SJCRH30 (cell line): ENCODE data around the gene MISP. TPM values are rescaled to one million over a fixed set of nuclear protein-coding genes. Genes with fewer than 3 reads are reported as not detected.
"Not testable (repeated sequence)": the region's sequence is repeated elsewhere in the genome, so short reads cannot be mapped to it uniquely, and the experiment has no call there.

Experiments used
- DNase-seq, 2 experiments: peaks; one replicate each; pipeline ENCODE4 v3.0.0-alpha.2; 2015 to 2020
- H3K27ac ChIP-seq: fragments of 250-450 bp; sonication (Bioruptor Pico); 2 replicates; pipeline ENCODE4 v1.5.1; 2020; ENCODE audit warnings: mild to moderate bottlenecking, moderate library complexity
- H3K27me3 ChIP-seq: fragments of 250-450 bp; sonication (Bioruptor Pico); 2 replicates; pipeline ENCODE4 v1.5.1; 2020; ENCODE audit warnings: mild to moderate bottlenecking, moderate library complexity
- H3K36me3 ChIP-seq: fragments of 250-450 bp; sonication (Bioruptor Pico); 2 replicates; pipeline ENCODE4 v1.5.1; 2020; ENCODE audit warnings: mild to moderate bottlenecking, moderate library complexity
- H3K4me1 ChIP-seq: fragments of 250-450 bp; sonication (Bioruptor Pico); 2 replicates; pipeline ENCODE4 v1.5.1; 2020; ENCODE audit warnings: mild to moderate bottlenecking, moderate library complexity
- H3K4me3 ChIP-seq: fragments of 250-450 bp; sonication (Bioruptor Pico); 2 replicates; pipeline ENCODE4 v1.5.1; 2020; ENCODE audit warnings: mild to moderate bottlenecking, moderate library complexity
- H3K9me3 ChIP-seq: fragments of 250-450 bp; sonication (Bioruptor Pico); replicated peaks from 2 replicates; pipeline ENCODE4 v1.5.1; 2020; ENCODE audit warnings: mild to moderate bottlenecking, moderate library complexity
- total RNA-seq: library from RNA; depleted of rRNA; stranded (reverse); fragments of >200 nt; shearing (Covaris generic); gene quantifications from 2 replicates; pipeline ENCODE4 v1.2.3, GENCODE V29; 2014

Gene MISP
- total RNA-seq, 1 experiment from 2014 or later = 0.18 TPM

DNA sequence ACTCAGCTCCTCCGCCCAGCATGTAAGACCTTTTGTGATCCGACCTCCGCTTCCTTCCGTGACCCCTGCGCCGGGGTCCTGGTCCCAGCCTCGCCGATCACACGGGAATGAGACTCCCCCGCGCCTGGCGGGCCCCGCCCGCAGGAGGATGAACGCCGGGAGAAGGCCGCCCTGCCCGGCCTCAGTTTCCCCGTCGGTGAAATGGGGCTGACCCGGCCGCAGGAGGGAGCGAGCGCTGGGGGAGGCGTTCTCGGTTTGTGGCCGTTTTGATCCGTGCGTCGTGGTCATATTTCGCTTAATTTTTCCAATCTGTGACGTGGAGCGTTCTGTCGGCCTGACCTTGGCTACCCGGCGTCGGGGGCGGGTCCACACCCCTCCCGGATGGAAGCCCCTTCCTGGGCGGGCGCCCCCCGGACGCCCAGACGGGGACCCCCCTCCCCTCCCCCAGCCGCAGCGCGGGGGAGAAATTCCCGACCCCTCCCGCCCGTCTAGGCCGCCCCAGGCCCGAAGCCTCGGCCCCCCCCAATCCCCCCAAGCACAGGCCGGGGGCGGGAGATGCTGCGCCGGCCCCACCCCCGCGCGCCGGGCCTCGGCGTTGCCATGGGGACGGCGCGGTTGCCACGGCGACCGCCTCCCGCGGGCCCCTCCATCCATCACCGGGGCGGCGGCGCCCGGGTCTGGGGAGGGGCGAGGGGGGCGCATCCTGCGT is 31.1 kb upstream of the MISP start:
- Histone ChIP-seq H3K9me3 (no peaks in the 10 kb centered on the region; the same call in 1 of the 2 replicates), H3K4me3 (no peak overlapping the region), H3K27me3 (no peaks in the 10 kb centered on the region), H3K36me3 (no peaks in the 10 kb centered on the region), H3K4me1 (peaks cover 6% of the 10 kb centered on the region), H3K27ac (no peak overlapping the region)
- DNase-seq = no peak

DNA sequence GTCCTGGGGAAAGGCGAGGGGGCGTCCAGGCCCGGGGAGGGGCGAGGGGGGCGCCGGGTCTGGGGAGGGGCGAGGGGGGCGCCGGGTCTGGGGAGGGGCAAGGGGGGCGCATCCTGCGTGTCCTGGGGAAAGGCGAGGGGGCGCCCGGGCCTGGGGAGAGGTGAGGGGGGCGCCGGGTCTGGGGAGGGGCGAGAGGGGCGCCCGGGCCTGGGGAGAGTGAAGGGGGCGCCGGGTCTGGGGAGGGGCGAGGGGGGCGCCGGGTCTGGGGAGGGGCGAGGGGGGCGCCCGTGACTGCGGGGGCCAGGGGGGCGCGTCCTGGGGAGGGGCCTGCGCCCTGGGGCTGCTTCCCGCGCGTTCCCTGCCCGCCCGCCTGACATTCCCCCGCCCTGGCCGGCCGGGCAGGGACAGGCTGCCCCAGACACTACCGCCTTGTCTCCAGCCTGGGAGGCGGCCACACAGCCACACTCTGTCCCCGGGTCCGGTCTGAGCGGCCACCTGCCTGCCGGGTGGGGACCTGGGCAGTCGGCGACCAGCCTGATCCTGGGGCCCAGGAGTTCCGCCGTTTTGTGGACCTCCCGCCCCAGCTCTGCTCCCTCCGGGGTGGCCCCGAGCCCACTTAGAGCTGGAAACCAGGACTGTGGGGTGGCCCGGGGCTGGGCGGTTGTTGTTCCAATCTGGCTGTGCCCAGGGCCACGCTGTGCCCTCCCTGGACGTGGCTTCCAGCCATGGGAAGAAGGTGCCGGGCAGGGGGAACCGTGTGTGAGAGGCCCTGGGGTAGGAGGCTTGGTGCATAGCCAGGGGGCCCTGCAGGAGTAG is 30.4 kb upstream of the MISP start:
- DNase-seq = no peak
- Histone ChIP-seq H3K36me3 (no peaks in the 10 kb centered on the region), H3K27me3 (no peaks in the 10 kb centered on the region), H3K27ac (no peak overlapping the region), H3K4me3 (0 out of 2 replicates have a peak overlapping the region, but pooled peaks have one; percentile 9), H3K9me3 (no peaks in the 10 kb centered on the region; the same call in 1 of the 2 replicates), H3K4me1 (peaks cover 6% of the 10 kb centered on the region)

DNA sequence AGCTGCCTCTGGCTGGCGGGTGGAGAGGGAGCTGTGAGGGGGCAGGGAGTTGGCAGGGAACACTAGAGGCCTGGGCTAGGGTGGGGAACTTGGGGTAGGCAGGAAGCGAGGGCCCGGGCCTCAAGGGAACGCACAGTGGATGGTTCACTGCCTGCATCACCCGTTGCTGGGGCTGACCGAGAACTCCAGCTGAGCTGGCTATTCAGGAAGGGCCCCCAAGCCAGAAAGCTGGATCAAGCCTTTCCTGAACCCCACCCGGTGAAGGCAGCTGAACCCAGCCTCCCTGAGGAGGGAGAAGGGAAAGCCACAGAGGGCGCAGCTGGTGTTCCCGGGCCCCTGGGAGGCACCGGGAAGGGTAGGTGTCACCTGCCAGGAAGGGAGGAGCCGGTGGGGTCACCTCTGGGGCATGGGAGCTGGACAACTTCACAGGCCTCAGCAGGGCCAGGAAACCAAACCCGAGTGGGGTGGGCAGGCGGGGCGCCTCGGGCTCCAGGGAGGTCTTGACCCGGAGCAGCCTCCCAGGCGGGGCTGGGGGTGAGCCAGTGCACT is 28.3 kb upstream of the MISP start:
- Histone ChIP-seq H3K9me3 (no peaks in the 10 kb centered on the region), H3K36me3 (no peaks in the 10 kb centered on the region), H3K4me1 (peaks cover 6% of the 10 kb centered on the region), H3K27me3 (no peaks in the 10 kb centered on the region), H3K4me3 (no peak overlapping the region), H3K27ac (no peak overlapping the region)
- DNase-seq = no peak

DNA sequence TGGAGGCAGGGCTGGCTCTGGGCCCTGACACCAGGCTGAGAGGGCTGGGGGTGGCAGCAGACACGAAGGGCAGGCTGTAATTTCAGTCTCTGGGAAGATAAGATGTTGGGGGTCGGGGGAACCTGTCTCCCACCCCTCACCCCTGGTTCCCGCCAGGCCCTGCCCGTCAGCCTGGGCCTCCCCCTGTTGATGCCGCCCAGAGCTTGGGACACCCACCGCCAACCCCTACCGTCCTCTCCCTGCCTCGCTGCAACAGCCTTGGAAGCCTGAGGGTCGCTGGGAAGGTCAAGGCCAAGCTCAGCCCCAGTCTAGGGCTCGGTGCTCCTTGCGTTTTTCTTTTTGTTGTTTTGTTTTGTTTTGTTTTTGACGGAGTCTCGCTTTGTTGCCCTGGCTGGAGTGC is 27.7 kb upstream of the MISP start:
- peaks cover 5% of the 10 kb centered on the region for H3K4me1 ChIP-seq

DNA sequence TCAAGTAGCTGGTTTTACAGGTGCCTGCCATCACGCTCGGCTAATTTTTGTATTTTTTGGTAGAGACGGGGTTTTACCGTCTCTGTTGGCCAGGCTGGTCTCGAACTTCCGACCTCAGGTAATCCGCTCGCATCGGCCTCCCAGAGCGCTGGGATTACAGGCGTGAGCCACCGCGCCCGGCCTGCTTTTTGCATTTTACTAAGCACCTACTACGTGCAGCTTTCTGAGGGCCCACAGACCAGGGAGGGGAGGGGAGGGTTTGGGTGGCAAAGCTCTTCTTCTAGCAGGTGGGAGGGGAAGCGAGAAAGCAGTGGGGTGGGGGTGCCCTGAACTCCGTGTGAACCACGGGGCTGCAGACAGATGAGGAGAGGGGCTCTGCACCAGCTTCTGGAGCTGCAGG is 27.2 kb upstream of the MISP start:
- Histone ChIP-seq H3K27ac (no peak overlapping the region), H3K4me3 (no peak overlapping the region), H3K9me3 (no peaks in the 10 kb centered on the region), H3K27me3 (no peaks in the 10 kb centered on the region), H3K4me1 (no peaks in the 10 kb centered on the region; the same call in none of the 2 replicates), H3K36me3 (no peaks in the 10 kb centered on the region)
- DNase-seq = no peak

More for the DNA sequence above, 27.7 kb upstream of the MISP start:
- Histone ChIP-seq H3K9me3 (no peaks in the 10 kb centered on the region), H3K36me3 (no peaks in the 10 kb centered on the region), H3K27ac (no peak overlapping the region), H3K27me3 (no peaks in the 10 kb centered on the region), H3K4me3 (no peak overlapping the region)
- no peak for DNase-seq

DNA sequence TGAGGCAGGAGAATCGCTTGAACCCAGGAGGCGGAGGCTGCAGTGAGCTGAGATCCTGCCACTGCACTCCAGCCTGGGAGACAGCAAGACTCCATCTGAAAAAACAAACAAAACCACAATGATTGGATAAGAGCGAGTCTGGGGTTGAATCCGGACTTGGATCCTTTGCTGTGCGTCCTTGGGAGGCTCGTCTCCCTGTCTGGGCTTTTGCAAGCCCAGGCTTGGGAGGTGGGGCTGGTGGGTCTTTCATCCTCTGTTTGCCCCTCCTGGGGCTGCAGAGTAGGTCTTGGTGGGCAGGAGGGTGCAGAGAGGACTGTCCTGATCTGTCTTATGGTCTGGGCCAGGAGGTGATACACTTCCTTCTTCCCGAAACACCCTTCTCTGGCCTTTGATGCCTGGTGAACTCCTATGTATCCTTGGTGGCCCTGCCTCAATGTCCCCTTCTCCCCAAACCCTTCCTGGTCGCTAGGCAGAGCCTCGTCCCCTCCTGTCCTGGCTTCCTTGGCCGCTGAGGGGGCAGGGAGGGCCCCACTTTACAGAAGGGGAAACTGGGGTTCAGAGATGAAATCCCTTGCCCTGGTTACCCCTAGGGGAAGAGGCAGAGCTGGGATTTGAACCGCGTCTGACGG is 25.3 kb upstream of the MISP start:
- Histone ChIP-seq H3K36me3 (no peaks in the 10 kb centered on the region), H3K27ac (no peak overlapping the region), H3K9me3 (no peaks in the 10 kb centered on the region), H3K4me1 (no peaks in the 10 kb centered on the region), H3K4me3 (no peak overlapping the region), H3K27me3 (no peaks in the 10 kb centered on the region)
- no peak for DNase-seq

DNA sequence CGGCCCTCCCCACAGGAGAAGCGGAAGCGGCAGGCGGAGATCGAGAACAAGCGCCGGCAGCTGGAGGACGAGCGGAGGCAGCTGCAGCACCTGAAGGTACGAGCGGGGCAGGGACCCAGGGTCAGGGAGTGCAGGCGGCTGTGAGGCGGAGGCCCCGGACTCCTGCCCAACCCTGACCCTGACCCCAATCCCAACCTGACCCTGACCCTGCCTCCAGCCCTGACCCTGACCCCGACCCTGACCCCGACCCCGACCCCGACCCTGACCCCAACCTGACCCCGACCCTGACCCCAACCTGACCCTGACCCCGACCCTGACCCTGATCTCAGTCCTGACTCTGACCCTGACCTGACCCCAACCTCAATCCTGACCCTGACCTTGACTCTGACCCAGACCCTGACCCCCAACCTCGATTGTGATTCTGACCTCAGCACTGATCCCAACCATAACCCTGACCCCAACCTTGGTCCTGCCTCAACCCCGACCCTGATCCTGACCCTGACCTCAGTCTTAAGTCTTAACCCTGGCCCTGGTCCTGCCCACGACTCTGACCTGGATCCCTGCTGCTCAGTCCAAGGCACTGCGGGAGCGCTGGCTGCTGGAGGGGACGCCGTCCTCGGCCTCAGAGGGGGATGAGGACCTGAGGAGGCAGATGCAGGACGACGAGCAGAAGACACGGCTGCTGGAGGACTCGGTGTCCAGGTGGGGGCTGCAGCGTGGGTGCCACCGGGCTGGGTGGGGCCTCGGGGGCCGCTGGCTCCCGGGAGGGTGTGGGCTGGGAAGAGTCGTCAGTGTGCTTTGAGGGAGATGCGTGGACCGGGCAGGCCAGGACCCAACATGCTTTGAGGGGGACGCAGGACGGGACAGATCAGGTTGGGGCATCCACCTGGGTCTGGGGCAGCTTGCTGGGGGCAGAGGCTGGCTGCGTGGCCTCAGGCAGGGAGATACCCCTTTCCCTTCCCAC is 23.6 kb upstream of the MISP start:
- no peak for DNase-seq
- Histone ChIP-seq H3K4me3 (peak overlapping the region; percentile 31), H3K36me3 (no peaks in the 10 kb centered on the region), H3K27ac (peak overlapping the region; percentile 37; the same call in 1 of the 2 replicates), H3K27me3 (no peaks in the 10 kb centered on the region), H3K4me1 (no peaks in the 10 kb centered on the region), H3K9me3 (no peaks in the 10 kb centered on the region)

DNA sequence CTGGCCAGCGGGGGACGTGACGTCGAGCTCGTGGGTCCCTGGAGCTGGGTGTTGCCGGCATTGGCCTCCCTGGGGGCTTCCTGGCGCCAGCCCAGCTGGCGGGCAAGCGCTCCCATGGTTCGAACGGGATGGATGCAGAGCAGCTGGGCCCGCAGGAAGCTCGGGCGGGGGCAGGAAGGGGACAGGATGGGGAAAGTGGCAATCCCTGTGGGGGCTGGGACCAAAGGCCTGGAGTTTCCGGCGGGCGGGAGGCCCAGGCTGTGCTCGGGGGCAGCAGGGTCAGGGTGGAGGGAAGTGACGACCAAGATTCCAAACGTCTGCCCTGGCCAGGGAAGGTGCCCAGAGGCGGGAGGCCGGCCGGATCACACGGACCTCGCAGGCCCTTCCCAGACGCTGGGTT is 22.9 kb upstream of the MISP start:
- DNase-seq = peak; percentile 85 to 89
- Histone ChIP-seq H3K4me3 (peak overlapping the region; percentile 31), H3K27ac (peak overlapping the region; percentile 37; the same call in 1 of the 2 replicates), H3K9me3 (no peaks in the 10 kb centered on the region), H3K27me3 (no peaks in the 10 kb centered on the region), H3K4me1 (no peaks in the 10 kb centered on the region), H3K36me3 (no peaks in the 10 kb centered on the region)

DNA sequence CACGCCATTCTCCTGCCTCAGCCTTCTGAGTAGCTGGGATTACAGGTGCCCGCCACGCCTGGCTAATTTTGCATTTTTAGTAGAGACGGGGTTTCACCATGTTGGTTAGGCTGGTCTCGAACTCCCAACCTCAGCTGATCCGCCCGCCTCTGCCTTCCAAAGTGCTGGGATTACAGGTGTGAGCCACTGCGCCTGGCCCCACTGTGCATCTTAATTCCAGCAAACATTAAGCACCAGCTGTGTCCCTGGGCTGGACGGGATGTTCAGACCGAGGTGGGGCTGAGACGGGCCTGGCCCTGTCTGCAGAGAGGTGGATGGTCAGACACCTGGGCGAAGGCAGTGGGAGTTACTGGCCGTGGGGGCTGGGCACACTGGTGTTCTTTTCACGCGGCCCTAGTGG is 21.3 kb upstream of the MISP start:
- not testable (repeated sequence) for H3K9me3 ChIP-seq, H3K4me1 ChIP-seq, H3K27ac ChIP-seq, H3K36me3 ChIP-seq, H3K4me3 ChIP-seq, H3K27me3 ChIP-seq, DNase-seq

DNA sequence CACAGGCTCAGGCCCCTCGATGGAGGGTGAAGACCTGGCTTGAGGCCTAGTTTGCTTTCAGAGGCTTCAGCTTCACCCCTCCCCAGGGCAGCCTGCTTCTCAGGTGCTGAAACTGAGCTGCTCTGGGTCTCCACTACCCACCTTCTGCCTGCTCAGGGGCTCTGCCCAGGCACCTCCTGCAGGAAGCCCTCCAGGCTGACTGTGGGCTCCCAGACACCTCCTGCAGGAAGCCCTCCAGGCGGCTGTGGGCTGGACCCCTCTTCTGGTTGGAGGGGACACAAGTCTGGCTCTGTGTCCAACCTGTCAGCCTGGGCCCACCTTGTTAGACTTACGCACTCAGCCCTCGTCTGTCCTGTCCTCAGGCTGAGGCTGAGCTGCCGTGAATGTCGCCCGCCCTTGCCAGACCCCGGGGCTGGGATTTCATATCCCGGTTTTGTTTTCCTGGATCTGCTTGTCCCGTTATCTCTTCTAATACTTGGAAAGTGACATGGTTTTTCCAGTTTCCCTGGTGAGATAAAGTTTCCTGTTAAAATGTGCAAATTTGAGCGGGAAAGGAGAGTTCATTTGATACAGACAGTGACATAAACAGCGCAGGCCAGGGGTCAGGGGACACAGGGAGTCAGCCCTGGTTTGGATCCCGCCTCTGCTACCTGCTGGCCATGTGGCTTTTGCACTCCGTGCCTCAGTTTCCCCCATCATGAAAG is 20.8 kb upstream of the MISP start:
- Histone ChIP-seq H3K36me3 (no peaks in the 10 kb centered on the region), H3K27me3 (no peaks in the 10 kb centered on the region), H3K27ac (no peak overlapping the region), H3K4me1 (no peaks in the 10 kb centered on the region), H3K9me3 (no peaks in the 10 kb centered on the region), H3K4me3 (no peak overlapping the region)
- no peak for DNase-seq

DNA sequence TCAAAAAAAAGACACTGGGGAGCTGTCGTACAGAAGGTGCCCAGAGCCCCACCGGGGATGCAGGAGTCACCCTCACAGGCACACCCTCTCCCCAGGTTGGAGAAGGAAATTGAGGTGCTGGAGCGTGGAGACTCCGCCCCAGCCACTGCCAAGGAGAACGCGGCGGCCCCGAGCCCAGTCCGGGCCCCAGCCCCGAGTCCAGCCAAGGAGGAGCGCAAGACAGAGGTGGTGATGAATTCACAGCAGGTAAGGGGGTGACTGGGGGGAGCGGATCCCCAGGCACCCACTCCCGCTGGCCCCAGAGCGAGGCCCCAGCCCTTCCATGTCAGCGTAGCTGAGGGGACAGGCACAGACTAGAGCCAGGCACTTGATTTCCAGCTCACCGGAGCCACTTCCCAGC is 19.9 kb upstream of the MISP start:
- no peaks in the 10 kb centered on the region for H3K36me3 ChIP-seq
- DNase-seq = no peak

DNA sequence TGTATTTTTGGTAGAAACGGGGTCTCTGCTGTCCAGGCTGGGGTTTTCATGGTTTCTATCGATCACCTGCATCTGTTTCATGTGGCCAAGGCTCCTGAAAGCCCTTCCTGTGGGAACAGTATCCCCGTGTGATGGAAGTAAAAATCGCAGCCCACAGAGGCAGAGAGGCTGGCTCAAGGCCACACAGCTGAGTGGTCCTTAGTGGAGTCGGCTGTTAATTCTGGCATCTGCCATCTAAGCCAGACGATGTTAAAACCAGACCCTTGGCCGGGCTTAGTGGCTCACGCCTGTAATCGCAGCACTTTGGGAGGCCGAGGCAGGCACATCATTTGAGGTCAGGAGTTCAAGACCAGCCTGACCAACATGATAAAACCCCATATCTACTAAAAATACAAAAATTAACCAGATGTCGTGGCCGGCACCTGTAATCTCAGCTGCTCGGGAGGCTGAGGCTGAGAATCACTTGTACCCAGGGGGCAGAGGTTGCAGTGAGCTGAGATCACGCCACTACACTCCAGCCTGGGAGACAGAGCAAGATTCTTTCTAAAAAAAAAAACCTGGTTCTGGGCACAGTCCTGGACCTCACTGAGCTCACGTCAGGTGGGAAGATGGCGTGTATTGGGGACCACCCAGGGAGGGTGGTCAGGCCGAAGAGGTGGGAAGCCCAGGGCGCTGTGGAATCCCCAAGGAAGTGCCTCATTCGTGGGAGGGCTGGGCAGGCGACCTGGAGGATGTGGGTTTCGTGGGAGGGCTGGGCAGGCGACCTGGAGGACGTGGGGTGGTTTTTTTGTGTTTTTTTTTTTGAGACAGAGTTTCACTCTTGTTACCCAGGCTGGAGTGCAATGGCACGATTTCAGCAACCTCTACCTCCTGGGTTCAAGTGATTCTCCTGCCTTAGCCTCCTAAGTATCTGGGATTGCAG is 18.5 kb upstream of the MISP start:
- Histone ChIP-seq H3K27me3 (no peaks in the 10 kb centered on the region), H3K4me1 (no peaks in the 10 kb centered on the region), H3K4me3 (no peak overlapping the region), H3K27ac (no peak overlapping the region), H3K36me3 (no peaks in the 10 kb centered on the region), H3K9me3 (no peaks in the 10 kb centered on the region)
- no peak for DNase-seq

More for the DNA sequence above, 19.9 kb upstream of the MISP start:
- H3K4me1 ChIP-seq = no peaks in the 10 kb centered on the region
- H3K4me3 ChIP-seq = no peak overlapping the region
- H3K27me3 ChIP-seq = no peaks in the 10 kb centered on the region
- H3K9me3 ChIP-seq = no peaks in the 10 kb centered on the region
- no peak overlapping the region for H3K27ac ChIP-seq

DNA sequence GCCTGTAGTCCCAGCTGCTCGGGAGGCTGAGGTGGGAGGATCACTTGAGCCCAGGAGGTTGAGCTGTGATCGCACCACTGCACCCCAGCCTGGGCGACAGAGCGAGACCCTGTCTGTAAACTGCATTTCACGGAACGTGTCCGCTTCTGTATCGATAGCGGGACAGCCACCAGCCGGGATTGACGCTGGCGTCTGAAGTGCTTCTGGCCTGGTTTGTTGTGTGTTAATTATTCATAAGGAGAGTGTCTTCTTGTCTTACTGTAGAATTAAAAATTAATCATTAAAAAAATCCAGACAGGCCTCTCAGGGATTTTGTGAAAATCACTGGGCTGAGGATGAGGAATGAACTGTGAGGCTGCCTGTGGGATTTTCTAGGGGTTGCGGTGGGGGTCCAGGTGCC is 16.2 kb upstream of the MISP start:
- H3K36me3 ChIP-seq = no peaks in the 10 kb centered on the region
- no peak for DNase-seq
- no peaks in the 10 kb centered on the region for H3K4me1 ChIP-seq

More for the DNA sequence above, 16.2 kb upstream of the MISP start:
- Histone ChIP-seq H3K27me3 (no peaks in the 10 kb centered on the region), H3K4me3 (no peak overlapping the region), H3K9me3 (no peaks in the 10 kb centered on the region), H3K27ac (no peak overlapping the region)
